ENCODE data around the gene EML5. TPM values are rescaled to one million over a fixed set of nuclear protein-coding genes. Genes with fewer than 3 reads are reported as not detected.

The EML5 gene
- total RNA-seq, result 0.89 TPM in 1 of 2 replicates, not detected in the other

DNA sequence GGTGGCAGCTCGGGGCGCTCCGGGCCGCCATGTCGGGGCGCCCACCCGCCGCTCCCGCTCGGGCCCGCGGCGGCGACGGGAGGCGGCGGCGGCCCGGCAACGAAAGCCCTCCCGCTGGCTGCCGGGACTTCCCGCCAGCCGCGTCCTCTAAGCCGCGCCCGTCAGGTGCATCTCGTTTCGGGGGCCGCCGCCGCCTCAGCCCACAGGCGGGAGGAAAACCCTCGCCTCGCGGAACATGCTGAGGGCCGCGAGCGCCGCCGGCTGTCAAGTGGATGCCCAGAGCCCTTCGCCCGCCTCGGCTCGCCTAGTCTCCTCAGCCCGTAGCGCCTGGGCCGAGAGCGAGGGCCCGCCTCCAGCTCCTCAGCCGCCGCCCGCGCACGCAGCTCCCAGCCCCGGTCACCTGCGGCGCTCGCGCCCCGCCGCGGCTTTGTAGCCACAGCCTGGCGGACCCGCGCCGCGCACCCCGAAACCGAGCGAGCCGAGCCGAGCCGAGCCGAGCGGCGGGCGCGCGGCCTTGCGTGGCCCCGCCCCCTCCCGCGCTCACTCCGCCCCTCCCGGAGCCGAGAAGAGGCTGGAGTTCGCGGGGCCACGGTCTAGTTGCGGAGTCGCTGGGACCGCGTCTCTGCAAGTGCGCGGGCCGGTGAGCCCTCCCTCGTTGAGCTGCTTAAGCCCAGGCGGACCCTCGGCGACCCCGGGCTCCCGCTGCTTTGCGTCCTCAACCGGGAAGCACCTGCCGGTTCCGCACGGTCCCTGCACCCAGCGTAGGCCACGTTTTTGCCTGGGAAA, at the start of gene EML5:
EML5 (minus strand) TSS at position 481 of the 786 bp plus-strand sequence; CDS start at position 31, 450 bp downstream.

DNA sequence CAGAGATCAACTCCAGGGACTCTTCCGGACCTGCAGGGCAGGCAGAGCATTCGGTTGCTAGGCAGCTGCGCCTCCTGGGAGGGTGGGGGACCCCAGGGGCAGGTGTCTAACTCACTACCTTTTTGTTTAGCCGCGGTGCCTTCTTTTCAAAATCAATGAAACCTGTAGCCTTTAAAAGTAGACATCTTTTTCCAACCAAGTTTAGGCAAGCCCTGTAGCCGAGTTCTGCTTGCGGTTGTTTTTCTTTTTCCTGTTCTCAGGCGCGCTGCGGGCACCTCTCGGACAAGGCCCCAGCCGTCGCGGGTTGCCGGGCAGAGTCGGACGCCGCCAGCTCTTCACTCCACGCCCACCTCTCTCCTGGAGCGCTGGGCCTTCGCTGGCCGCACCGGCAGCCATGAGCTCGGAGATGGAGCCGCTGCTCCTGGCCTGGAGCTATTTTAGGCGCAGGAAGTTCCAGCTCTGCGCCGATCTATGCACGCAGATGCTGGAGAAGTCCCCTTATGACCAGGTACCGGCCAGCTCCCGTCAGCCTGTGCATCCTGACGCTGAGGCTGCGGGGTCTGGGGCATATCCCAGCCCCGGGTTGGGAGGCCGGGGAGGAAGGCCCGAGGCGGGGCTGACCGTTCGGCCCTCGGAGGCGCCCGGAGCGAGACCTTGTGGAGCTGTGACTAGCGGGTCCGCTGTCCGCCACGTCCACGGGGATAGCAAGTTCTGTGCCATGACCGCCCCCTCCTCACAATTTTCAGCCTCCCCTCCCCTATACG, 31.7 kb upstream of the EML5 start, which contains the start of gene TTC8:
TTC8 (plus strand) TSS at position 338 of the 764 bp plus-strand sequence; CDS start at position 395, 57 bp downstream.

DNA sequence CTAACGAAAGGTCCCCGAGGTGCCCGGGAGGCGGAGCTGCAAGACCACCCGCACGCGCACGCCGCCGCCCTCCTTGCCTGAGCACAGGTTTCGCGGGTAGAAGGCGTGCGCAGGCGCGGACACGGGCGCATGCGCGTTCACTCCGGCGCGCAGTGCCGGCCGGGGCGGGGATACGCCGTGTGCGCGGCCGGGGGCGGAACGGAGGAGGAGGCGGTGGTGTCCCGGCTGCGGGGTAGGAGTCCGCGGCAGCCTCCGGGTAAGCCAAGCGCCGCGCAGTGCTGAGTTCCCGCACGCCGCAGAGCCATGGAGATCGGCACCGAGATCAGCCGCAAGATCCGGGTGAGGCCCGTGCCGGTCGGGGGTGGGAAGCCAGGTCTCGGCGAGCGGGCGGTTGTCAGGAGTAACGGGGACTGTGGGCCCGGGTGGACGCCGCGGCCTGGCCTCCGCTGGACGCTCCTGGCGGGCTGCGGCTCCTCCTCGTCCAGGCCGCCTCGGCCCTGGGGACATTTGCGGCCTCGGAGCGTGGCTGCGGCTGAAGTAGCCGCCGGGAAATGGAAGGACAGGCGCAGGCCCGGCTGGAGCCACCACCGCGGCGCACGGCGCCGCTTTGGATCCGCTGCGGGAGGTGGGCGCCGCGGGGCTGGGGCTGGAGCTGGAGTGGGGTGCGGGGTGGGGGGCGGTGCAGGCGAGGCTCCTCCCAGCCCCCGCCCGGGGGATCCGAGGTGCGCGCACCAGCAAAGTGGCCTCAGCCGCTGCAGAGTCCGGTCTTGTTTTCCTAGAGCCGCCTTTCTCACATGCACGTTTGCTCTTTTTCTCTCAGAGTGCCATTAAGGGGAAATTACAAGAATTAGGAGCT, 229.7 kb downstream of the EML5 start, which contains the start of gene ZC3H14:
ZC3H14 (plus strand) TSS at position 207 of the 856 bp plus-strand sequence; CDS start at position 304, 97 bp downstream.

Other genes with a start within 250 kb of the EML5 start
- gene PTPN21, start 237.9 kb downstream of the EML5 start, total RNA-seq, result 5.2 and 5.5 TPM in 2 replicates
- gene ZC3H14, start 229.9 kb downstream of the EML5 start, total RNA-seq, result 40.6 and 47.1 TPM in 2 replicates
- 29.4 and 40.5 TPM in 2 replicates for gene TTC8, start 31.7 kb upstream of the EML5 start, total RNA-seq